RCC 7860 (cell line): ENCODE data around the gene SERP2.

Source experiments
- DNase-seq: peaks from one replicate; pipeline ENCODE4 v3.0.0-alpha.2; 2015; ENCODE audit warnings: low spot score
- FAIRE-seq: peaks from 2 replicates; lab custom pipeline; 2012; peaks lifted over from hg19 to GRCh38; lab: Jason Lieb, UNC

Gene SERP2

DNA sequence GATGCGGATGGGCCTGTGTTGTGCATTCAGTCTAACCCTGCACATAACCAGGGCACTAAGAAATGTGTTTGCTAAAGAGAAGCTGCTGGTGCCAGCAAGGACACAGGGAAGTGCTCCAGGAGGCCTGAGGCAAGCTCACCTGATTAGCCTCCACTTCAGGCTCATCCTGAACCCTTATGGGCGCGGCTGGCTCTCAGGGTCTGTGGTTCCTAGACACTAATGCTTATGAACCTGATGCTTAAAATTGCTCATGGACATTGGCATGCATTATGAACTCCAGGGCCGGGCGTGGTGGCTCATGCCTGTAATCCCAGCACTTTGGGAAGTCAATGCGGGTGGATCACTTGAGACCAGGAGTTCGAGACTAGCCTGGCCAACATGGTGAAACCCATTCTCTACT, 34.3 kb downstream of the SERP2 start:
- no peak for FAIRE-seq
- no peak for DNase-seq

GRCh38 chr13:44409595-44409994, 36.0 kb downstream of the SERP2 start:
- no peak for DNase-seq
- FAIRE-seq, result no peak

DNA sequence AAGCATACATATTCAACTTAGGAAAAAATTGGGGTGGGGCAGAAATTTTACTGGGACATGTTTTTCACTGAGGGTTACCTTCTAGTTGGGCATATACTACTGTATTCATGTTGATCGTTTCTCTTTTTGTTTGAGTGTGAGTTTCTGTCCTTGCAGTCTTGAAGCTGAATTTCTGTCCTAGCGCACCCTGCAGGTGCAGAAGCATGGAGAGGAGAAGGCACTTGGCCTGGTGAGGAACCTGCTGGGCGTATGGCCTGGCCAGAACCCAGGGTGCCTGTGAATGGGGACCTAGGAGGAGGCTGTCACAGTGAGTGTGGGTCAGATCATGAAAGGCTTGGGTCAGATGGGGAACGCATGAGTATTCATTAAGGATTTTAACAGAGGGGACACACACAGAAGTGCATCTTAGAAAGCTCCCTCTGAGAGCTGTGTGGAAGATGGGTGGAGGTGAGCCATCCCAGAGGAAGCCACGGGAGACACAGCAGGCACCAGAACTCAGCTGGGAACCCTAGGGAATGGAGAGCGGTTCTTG, 36.8 kb downstream of the SERP2 start:
- FAIRE-seq, result no peak

GRCh38 chr13:44411841-44412240, 38.2 kb downstream of the SERP2 start:
- FAIRE-seq, result no peak
- no peak for DNase-seq

More for the DNA sequence above, 36.8 kb downstream of the SERP2 start:
- no peak for DNase-seq

- FAIRE-seq, result no peak
Measured at GRCh38 chr13:44412346-44412935, 38.8 kb downstream of the SERP2 start.

GRCh38 chr13:44413095-44413494, 39.5 kb downstream of the SERP2 start:
- DNase-seq (no peak), FAIRE-seq (no peak)

More at GRCh38 chr13:44412346-44412935, 38.8 kb downstream of the SERP2 start:
- DNase-seq, result no peak

DNA sequence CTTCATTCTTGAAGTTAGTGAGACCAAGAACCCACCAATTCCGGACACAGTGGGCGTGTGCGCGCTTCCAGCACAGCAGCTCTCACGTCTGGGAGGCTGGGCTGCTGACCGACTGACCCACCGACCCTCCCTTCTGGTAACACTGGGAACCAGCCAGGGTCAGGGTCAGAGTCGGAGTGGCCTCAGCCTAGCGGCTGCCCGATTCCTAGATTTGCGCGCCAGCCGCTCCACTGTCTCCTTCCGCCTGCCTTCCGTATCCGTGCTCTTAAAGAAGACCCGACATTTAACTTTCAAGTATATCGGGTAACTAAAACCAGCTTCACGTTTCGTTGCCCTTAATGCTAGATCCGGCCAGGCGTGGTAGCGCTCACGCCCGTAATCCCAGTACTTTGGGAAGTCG, 41.1 kb downstream of the SERP2 start:
- FAIRE-seq (no peak), DNase-seq (no peak)

GRCh38 chr13:44415815-44416214, 42.2 kb downstream of the SERP2 start:
- FAIRE-seq (no peak), DNase-seq (no peak)

DNA sequence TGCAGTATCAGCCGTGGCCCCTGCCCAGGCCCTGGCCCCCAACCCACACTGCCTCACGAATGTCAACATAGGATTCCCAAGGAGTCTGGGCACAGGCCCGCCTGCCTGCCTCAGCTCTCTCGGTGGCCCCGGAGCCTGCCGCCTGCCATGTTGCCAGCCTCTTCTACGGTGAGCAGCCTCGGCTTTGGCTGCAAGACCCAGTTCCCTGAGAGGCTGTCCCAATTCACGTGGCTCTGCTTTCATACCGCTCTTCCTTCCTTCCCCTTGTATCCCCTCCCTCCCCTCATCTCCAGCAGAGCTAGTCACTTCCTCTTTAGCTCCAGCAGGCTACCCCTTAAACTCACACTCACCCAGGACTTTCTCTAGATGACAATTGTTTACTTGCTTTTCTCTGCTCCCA, 42.7 kb downstream of the SERP2 start:
- no peak for FAIRE-seq

GRCh38 chr13:44416744-44417143, 43.1 kb downstream of the SERP2 start:
- DNase-seq, result no peak
- no peak for FAIRE-seq

More for the DNA sequence above, 42.7 kb downstream of the SERP2 start:
- no peak for DNase-seq

DNA sequence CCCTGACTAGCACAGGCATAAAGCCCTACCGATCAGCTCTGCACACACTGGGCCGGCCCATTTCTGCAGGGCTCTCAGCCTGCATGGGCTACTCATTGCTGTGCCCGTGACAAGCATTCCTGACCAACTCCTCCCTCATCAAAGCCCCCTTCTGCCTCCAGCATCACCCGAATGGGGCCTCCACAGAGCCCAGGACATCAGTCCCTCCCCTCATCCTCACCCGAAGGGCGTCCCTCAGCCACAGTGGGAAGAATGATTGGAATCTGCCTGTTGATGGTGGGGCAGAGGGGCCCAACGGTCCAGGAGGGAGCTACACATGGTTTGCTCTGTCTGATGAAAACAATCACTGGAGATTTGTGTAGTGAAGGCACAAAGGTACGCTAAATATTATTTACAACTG, 43.8 kb downstream of the SERP2 start:
- FAIRE-seq, result no peak
- DNase-seq, result no peak

DNA sequence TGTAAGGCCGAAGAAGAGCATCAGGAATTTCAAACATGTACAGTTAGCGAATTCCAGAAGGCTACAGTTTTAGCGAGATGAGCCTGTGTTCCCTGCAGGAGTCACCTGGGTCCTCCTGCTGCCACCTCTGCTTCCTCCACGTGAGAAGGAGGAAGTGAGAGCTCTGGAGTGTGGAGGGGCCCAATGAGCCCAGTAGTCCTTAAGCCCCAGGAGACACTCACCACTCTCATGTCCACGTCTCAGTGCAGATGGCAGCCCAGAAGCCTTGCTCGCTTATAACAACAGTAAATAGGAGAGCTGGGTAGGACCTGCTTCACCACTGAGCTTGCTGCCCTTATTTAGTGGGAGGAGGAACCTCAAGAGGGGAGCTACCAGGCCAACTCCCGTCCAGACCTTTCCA, 44.3 kb downstream of the SERP2 start:
- FAIRE-seq, result no peak
- DNase-seq, result no peak

DNA sequence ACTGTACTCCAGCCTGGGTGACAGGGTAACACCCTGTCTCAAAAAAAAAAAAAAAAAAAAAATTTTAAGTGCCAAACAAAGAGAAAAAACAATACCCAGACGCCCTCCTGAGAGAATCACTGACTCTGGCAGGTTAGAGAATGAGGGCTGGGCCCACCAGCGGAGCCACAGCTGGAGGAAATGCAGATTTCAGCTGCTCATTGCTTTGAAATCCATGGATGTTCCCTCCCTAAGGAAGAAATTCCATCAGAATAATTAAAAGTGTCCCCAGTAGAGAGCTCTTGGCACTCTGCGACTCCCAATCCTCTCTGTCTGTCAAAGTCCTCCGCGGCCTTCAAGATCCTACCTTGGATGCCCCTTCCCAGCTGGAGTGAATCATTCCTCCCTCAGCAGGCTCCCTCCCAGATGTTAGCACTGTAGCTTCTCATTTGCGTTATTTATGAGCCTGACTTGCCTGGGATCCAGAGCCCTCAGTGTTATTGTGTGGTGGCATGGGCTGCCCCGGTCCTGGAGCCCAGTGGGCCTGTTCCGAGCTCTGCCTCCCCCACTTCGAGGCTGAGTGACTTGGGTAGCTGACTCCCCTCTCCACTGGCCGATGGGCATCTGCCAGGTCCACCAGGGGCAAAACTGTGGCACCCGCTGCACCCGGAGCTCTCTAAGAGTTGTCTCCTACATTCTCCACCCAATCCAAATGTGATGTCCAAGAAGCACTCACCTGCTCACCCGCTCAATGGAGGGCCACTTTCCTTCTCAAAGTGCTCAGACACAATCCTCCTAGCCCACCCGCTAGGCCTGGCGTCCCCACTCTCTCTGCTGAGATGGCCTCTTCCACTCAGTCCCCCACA, 47.0 kb downstream of the SERP2 start:
- no peak for DNase-seq
- FAIRE-seq, result no peak

DNA sequence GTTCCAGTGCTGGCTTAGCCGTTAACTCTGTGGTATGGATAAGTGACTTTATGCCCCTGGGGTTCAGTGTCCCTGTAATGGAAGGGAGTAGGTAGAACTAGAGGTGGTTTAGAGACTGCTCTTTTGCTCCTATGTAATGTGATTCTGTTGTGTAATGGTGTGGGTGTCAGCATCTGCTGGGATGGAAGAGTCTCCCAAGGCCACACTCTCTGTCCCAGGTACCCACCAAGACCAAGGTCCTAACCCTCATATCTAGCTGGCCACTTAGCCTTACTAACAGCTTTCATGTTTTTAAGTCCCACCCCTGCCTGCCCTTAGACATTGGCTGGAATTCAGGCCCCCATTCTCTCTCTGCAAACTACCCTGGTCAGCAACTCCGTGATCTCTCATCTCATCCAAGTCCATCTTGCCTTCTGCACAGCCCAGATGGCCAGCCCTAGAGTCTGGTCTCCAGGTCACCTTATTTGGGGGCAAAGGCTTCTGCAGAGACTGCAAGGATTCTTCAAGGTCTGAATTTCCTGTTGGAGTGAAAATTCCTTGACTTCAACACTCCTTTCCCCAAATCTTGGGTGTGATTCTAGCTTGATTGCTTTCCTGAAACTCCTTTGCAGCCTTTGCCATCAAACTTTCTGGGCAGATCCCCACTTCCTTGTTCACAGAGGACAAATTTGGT, 48.4 kb downstream of the SERP2 start:
- FAIRE-seq, result no peak

DNA sequence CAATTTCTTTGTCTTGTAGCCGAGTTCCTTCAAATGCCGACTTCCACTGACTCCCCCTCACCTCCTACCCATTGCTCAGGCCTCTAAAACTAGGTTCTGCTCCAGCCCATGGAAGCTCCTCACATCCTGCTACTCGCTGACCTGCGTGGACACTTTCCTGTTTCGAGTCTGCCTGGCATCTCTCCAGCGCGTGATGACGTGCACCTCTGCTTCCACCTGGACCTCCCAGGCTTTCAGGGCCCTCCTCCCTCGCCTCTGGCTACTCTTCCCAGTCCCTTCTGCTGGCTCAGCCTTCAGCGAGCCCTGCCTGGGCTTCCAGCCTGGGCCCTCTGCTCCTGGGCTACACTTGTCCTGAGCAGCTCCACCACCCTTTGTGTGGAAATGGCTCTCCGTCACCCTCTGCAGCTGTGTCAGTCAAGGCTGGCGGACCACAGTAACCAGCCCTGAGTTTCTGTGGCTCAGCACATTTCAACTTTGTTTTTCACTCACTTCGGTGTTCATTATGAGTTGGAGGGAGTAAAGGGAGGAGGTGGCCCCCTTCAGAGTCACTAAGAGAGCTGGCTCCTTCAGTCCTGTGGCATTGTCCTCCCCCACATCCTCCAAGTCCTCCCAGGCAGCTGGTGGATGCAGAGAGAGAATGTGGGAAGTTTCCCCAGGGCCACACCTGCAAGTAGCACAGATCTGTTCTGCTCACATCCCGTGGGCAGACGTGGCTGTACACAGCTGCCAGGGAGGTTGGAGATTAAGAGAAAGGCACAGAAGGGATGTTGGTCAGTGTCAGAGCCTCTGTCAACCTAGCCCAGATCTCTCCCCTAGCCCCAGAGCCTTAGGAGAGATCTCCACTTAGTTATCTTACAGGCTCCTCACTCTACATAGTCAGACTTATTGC, 49.4 kb downstream of the SERP2 start:
- DNase-seq (no peak), FAIRE-seq (no peak)

More for the DNA sequence above, 48.4 kb downstream of the SERP2 start:
- no peak for DNase-seq

DNA sequence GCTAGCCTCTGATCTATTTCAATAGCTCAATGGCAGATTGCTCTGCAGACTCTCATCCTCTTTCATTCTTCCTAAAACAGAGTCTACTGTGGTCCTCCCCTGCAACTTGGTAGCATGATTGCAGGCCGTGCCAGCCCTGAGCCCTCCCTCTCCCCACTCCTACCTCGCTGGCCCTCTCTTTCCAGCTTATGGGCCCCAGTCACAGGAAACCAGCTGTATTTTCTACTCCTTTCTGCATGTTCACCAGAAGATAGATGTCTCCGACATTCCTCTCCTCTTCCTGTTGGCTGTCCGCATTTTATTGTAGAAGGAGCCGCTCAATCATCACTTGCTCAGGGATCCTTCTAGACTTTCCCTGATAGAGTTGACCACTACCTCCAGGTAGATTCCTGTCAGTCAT, 50.2 kb downstream of the SERP2 start:
- DNase-seq (no peak), FAIRE-seq (no peak)

DNA sequence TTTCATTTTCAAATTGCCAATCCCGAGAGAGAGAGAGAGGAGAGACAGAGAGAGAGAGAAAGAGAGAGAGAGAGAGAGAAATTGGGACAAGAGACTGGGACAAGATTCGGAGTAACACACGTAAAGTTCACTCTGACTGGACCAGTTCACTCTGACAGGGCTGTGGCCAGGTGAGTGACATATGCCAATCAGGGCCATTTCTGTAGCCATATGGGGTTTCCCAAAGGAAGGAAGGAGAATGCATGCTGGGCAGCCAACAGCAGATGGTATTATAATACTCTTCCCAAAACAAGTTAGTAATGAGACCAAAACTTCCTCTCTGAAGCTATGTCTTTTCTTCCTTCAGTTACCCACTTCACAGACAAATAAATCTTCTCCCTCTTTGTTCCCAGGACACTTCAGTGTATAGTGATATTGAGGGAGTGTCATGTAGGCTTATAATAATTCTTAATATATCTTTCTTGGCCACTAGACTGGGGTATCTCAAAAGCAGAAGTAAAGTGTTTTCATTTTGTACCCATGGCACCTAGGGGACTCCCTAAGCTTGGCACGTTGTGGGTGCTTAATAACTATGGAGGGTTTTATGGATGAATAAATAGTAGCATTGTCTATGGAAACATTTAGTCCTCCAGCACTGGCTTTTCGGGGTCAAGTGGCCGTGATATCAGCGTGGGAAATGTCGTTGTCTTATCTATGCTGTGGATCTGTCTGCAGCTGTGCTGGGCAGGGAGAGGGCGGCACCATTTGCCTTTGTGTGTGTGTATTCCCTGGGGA, 51.6 kb downstream of the SERP2 start:
- DNase-seq, result no peak
- no peak for FAIRE-seq

GRCh38 chr13:44425815-44426078, 52.1 kb downstream of the SERP2 start:
- FAIRE-seq (no peak), DNase-seq (no peak)

DNA sequence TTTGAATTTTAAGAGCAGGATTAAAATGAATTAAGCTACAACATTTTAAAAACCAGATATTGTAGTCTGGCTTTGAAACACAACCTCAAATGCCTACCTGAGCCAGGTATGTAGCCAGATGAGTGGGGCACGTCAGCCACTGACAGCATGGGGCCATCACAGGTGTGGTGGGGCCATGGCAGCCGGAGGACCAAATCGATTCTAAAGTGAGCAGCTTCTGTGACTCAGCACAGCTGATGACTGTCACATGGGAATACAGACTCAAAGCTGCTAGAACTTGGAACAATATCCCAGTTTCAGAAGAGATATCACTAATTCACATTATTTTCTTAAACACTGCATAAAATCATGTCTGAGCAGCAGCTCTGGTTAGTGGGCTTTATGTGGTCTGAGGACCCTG, 52.8 kb downstream of the SERP2 start:
- FAIRE-seq (no peak), DNase-seq (no peak)

GRCh38 chr13:44429311-44429710, 55.7 kb downstream of the SERP2 start:
- FAIRE-seq, result no peak

More at GRCh38 chr13:44429311-44429710, 55.7 kb downstream of the SERP2 start:
- no peak for DNase-seq
